Measurements from ENCODE around the gene TRRAP.

- no peak for TF ChIP-seq EZH2 (optimal IDR thresholded peaks at IDR 0.05; ENCODE audit: low read depth, low read length)
- no peak for TF ChIP-seq CTCF (IDR thresholded peaks at IDR 0.05; ENCODE audit: low read length)
These were observed 129.9 kb downstream of the TRRAP start for GRCh38 chr7:99008181-99008631.

All from MM.1S (cell line).